Sigmoid colon (tissue), 4 donors: ENCODE measurements around the gene ASAP2.

Experiments
- EP300 ChIP-seq, 4 donors: sonication (generic); formaldehyde crosslinking; IDR thresholded peaks; one replicate each; pipeline ENCODE4 v1.6.1; 2017; ENCODE audit warnings: antibody characterized with exemption in 4 of 4
- POLR2A ChIP-seq, 2 donors: fragments of 450-650 bp; IDR thresholded peaks; one replicate each; pipeline ENCODE4 v1.6.1; 2016; ENCODE audit warnings: antibody characterized with exemption in 2 of 2, mild to moderate bottlenecking in 2 of 2, moderate library complexity in 2 of 2

GRCh38 chr2:9329497-9329896 lies 122.9 kb downstream of the ASAP2 start:
- TF ChIP-seq POLR2A (IDR thresholded peaks at IDR 0.05), result no peak
- no peak for TF ChIP-seq EP300 (IDR thresholded peaks at IDR 0.05)
